ENCODE measurements around the gene PAQR7.
"Not testable (repeated sequence)": the region's sequence is repeated elsewhere in the genome, so short reads cannot be mapped to it uniquely, and the experiment has no call there.

The PAQR7 gene

DNA sequence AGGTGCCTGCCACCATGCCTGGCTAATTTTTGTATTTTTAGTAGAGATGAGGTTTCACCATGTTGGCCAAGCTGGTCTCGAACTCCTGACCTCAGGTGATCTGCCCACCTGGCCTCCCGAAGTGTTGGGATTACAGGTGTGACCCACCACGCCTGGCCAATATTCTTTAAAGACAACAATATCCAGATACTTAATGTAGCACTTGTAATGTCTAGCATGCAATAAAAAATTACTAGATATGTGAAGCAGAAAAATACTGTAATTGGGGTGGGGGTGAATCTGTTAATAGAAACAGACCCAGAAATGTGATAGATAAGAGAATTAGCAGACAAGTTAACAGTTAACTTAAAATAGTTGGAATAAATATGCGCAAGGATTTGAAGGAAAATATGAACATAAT lies 35.7 kb downstream of the PAQR7 start:
- DNase-seq, result not testable (repeated sequence)

DNA sequence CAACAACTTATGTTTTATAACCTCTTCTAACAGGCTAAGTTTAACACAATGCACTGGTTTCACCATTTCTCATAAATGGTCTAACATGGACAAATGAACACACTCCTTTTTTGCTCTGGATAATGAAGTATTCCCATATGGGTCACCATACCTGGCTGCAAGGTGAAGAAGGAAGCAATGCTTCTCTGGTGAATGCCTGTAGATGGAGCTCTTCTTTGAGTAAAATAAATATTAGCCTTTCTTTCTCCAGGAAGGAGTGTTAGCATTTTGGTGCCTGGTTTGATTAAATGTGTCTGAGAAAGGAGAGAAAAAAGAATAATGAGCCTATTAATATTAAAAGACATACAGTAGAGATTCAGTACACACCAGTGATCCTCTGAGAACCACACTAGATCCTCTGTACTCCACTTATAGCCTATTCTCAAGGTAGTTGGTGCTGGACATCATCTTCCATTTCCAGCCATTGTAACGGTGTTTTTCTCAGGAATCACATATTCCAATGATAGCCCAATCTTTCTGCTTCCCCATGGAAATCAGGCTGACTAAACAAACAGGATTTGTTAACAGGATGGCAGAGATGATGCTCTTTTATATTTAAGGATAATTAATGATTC lies 38.1 kb downstream of the PAQR7 start:
- DNase-seq, result no peak

DNA sequence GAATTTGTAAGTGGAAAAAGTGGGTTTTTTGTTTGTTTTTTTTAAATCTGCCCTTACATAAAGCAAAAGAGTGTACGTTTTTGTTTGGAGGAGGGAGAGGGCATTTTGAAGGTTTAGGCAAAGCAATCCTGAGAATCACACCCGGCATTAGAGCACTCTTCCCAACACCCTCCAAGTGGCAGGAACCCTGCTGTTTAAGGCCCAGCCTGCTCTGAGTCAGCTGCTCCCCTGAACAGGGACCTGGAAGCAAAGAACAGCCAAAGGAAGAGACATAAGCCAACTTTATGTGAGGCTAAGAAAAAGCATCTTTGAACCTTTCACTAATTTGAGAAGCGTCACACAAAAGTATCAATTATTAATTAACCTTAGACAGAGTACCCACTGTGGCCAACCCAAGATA lies 38.8 kb downstream of the PAQR7 start:
- DNase-seq, result no peak

DNA sequence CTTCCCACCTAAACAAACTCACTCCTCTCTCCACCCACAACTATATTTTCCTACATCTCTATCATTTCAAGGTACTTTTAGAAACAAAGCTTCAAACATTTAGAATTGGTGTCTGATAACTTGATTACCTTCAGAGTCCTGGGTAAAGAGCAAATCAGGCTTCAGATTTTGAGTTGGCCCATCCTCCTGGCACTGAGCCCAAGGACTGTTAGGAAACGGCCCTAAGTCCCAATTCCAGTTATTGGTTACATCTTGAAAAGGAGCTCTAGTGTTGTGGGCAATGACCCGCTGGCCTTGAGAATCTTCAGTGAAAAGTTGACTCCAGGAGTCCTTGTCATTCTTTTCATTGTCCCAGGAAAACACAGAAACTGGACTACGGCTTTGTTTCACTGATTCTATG lies 40.6 kb downstream of the PAQR7 start:
- no peak for DNase-seq

DNA sequence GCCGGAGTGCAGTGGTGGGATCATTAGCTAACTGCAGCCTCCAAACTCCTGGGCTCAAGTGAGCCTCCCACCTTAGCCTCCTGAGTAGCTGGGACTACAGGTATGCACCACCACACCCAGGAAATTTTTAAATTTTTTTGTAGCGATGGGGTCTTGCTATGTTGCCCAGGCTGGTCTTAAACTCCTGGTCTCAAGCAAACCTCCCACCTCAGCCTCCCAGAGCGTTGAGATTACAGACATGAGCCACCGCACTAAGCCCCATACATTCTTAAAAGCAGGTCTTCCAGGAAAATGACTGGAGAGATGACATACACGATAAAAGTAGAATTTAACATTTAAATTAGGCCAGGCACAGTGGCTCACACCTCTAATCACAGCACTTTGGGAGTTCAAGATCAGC lies 42.4 kb downstream of the PAQR7 start:
- DNase-seq, result no peak

DNA sequence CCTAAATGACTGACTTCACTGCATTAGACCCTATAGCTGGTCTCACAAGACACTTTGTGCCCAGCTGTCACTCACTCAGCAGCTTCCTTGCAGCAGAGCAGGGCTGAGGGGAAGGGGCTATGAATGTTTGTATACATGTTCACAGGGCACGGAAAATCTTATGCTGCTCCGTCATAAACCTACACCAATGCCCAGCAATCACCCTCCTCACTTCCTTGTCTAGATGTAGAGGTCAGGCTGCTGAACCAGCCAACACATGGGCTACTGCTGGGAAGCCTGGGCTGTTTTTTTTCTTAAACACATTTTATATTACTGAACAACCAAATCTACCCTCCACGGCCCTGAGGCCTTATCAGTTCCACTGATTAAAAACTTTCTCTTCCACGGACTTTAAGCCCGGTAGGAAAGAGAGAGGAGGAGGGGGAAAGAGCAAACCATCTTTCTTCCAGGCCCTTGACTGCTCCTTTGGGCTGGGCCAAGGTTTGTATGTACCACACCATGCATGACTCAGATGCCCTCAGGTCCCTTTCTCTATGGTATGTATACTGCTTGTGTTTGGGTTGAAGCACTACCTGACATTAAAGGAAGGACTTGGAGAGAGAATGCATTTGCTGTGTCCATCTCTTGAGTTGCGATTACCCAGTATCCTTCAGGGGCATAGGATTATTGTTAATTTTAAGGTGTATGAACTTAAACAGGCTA lies 43.0 kb downstream of the PAQR7 start:
- no peak for DNase-seq

DNA sequence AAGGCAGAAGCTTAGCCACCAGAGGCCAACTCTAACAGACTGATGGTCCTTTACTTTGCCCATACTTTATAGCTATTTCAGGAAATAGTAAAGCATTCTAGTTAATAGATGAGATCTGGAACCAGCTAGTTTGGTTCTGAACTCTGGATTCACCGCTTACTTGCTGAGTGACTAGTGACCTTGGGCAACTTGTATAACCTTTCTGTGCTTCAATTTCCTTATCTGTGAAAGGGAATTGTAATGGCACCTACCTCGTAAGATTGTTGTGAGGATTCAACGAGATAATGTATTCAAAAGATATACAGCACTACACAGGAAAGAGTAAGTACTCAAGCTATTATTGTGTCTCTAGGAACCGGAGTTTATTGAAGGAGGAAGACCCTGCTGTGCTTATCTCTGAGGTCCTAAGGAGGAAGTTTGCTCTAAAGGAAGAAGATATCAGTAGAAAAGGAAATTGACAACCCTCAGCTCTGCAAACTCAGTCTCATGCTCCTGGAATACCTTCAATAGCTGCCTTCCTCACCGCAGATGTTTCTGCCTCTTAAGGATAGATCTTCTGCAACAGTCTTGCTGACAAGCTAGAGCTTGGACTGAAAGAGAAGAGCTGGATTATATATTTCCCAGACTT lies 43.8 kb downstream of the PAQR7 start:
- no peak for DNase-seq

DNA sequence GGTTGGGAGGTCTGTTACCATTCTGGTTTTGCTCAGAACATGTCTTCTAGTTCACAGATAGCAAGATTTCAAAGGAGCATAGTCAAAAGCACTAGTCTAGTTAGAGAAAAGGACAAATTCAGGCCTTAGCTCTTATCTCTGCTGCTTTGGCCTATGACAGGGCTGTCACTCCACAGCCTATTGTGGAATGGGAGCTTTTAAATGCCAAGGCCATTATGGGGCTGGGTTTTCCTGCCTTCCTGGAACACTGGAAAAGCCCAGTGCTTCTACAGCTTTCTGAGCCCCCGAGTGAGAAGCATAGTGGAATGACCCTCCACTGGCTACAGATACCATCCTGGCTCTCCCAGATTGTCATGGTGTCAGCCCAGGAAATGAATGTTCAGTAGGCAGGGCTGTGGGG lies 46.5 kb downstream of the PAQR7 start:
- no peak for DNase-seq

DNA sequence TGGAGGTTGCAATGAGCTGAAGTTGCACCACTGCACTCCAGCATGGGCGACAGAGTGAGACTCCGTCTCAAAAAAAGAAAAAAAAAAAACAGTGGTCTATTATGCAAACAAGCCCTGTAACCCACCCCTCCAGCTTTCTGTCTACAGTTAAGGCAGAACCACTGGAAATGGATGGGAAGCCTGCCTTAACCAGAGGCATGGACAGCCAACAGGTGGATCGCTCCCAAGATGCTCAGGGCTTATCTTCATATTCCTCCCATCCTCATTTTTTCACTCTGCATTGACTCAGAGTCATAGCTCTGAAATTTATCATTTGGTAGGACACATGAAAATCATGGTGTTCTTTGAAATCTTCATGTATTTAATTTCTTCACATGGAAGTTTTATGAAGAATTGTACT lies 47.0 kb downstream of the PAQR7 start:
- no peak for DNase-seq

DNA sequence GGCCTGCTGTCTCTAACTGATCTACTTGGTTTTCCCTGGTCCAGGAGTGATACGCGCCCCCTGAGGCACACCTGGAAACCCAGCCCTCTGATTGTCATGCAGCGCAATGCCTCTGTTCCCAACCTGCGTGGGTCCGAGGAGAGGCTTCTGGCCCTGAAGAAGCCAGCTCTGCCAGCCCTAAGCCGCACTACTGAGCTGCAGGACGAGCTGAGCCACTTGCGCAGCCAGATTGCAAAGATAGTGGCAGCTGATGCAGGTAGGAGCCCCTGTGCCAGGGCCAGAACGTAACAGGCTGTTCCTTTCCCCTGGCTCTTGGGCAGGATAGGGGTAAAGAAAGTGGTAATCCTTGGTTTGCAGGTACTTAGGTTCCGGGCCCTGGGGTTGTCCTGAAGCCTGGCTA lies 48.9 kb downstream of the PAQR7 start:
- no peak for DNase-seq

DNA sequence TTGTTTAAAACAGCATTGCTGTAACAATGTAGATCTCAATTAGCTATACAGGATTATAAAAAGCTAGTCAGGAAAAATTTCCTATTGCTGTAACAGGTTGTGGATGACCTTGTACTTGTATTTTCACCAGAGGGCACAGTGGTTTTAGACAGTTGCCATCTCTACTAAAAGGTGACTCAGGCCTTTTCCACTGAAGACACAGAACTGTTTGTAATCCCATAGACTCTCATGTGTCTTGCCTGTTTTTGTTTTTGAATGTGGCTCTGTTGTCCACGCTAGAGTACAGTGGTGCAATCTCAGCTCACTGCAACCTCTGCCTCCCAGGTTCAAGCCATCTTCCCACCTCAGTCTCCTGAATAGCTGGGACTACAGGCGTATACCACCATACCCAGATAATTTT lies 49.9 kb downstream of the PAQR7 start:
- DNase-seq, result no peak

DNA sequence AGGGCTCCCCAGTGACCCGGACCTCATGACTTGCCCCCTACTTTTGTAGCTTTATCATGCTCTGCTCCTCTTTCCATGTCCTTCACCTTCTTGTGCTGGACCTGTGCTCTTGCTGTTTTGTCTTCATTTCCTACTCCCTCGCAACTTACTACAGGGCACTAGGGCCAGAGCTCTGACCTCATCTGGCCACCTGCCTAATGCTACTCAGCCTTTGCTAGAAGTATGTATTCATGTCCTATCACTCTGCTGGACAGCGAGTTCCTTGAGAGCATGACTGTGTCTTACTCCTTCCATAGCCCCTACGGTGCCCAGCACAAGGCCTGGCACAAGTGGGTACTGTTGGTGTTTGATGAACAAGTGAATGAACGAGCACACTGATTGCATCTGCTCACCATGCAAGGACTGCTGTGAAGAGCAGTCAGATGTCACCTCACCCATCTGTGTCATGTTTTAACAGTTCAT lies 53.8 kb downstream of the PAQR7 start:
- no peak for DNase-seq

DNA sequence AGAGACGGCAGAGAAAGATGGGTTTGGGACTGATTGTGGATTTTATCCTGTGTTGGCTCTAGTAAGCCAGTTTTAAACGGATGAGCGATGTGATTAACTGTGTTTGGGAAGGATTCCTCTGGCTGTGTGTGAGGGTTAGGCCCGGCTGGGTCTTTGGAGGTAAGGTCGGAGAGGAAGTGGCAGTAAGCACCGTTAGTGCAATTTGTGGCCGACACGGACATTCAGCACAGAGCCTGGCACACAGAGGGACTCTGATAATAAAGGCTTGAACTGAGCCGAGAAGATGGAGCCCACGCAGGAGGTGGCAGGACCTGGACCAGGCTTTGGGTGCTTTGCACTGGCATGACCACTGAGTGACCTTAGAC lies 54.4 kb downstream of the PAQR7 start:
- no peak for DNase-seq

DNA sequence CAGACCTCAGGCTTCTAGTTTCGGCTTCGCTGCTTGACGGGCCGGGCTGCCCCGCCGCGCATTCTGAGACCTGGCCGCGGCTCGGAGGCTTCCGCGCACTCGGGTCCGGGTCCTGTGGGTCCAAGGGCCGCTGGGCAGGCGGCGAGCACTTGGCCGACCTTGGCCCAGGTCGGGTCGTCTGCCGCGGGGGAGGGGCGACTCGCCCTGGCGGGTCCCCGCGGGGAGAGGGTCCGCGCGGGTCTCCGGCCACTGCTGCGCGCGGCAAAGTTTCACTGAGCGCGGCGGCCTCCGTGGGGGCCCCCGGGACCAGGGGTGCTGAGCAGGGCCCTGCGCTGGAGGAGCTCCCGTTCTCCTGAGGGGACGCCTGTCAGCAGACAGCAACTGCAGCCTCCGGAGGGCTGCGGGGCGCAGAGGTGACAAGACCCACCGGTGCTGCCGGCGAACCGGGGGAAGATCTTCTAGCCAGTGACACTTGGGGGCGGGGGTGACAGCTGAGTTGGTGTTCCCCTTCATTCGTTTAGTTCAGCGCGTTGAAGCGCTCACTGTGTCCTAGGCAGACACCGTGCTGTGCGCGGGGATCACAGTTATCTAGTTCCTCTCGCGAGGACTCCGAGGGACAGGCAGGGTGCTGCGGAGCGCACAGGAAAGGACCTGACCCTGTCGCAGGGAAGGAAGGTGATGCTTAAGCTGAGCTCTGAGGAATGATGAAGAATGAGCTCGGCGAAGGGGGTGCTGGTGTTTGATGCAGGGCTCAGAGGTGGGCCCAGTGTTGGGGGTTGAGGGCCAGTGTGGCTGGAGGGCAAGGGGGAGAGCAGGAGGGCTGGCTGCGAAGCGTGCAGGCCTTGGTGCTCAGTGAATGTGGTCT lies 55.0 kb downstream of the PAQR7 start:
- peak in 1 of 2 experiments; percentile 58 for DNase-seq

DNA sequence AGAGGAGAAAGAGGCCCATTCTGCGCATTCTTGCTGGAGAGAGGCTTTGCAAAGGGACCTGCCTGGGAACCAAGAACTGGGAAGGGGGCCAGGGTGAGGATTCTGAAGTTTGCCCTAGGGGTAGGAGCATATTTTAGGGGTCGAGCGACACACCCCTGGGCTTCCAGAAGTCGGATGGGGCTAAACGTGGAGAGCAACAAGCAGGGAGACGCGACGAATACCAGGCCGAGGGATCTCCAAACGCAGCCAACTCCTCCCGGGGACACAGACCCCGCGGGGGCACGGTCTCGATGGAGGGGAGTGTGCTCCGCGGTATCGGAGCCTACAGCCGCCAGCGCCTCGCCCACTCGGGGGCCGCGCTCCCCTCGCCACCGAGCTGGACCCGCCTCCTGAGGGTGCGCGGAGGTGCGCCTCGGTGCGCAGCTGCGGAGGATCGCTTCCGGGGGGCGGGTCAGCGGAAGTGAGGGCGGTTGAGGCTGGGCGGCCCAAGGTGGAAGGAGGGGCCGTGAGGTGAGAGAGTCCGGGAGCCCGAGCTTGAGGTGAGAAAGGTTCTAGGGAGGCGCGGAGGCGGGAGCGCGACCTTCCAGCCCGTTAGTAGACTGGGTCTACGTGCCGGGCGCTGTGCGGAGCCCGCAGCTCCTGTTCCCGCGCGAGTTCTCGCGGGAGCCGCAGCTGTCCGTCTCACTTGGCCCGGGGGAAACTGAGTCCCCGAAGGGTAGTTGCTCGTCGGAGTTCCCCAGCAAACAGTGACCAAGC lies 55.8 kb downstream of the PAQR7 start, which contains the start of gene MTFR1L:
TSS of gene MTFR1L (plus strand) at position 464 of the 756 bp plus-strand sequence. CDS start 3,151 bp downstream, outside the sequence.
- DNase-seq, result peak; percentile 35 to 81

DNA sequence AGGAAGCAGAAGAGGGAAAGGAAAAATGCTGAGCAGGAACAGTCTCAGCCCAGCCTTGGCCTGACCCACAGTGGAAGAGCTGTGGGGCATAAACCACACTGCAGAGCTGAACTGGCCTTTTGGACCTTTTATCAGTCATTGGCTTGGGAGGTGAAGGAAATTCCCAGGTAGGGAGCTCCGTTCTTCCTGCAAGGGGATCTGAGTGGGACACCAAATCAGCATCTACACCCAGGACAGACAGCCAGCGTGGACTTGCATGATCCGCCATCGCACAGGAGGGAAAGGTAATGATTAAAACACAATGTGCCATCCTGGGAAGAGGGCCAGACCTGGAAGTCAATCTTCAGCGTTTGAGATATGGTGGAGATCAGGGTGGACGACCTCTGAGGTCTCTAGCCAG lies 56.9 kb downstream of the PAQR7 start:
- DNase-seq, result no peak

DNA sequence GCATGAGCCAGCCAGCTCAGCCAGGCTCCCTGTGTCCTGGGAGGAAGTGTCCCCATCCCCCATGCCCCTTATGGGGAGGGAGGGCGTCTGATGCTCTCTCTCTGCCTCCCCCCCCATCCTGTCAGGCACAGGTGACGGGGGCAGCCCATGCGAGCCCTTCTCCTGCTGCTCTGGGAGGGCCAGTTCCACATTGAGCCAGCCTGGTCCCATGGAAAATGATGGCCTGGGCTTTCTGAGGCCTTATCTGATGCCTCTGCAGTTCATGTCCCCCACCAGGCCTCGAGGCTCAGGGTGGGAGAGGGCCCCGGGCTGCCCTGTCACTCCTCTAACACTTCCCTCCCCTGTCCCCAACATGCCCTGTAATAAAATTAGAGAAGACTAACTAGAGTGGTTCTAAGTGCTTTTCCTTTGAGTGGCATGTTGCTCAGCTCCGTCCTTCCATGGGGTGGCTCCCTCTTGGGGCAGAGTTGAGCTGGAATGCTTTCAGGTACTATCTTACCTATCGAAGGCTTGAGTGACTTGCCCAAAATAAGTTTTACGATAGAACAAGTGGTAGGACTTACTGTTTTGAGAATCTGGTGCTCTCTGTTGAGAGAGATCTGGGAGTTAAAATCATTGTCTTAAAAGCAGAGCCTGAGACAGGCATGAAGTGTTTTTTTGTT lies 57.5 kb downstream of the PAQR7 start:
- no peak for DNase-seq

DNA sequence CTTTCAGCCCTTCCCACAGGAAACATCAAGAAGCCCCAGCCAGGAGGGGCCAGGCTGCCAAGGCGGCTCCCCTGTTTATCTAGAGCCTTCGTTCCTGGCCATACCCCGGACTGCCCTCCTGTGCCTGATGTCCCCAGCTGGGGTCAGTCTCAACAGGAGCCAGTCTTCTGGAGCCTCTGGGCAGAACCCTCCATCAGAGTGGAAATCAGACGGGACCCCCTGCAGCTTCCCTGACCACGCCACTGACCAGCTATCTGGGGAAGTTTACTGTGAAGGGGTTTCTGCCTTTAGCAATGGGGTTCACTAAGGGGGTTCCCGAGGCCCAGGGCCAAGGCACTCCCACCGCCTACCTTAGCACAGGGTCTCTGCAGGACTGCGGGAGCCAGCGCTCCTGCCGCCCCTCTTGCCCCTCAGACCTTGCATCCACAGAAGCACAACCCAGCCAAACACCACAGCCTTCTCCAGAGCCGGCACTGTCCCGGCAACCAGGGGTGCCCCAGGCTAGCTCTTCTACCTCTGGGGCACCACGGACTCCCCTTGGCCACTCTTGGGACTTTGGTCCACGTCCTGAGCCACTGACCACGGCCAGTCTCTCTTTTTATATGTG lies 59.3 kb downstream of the PAQR7 start:
- no peak for DNase-seq

DNA sequence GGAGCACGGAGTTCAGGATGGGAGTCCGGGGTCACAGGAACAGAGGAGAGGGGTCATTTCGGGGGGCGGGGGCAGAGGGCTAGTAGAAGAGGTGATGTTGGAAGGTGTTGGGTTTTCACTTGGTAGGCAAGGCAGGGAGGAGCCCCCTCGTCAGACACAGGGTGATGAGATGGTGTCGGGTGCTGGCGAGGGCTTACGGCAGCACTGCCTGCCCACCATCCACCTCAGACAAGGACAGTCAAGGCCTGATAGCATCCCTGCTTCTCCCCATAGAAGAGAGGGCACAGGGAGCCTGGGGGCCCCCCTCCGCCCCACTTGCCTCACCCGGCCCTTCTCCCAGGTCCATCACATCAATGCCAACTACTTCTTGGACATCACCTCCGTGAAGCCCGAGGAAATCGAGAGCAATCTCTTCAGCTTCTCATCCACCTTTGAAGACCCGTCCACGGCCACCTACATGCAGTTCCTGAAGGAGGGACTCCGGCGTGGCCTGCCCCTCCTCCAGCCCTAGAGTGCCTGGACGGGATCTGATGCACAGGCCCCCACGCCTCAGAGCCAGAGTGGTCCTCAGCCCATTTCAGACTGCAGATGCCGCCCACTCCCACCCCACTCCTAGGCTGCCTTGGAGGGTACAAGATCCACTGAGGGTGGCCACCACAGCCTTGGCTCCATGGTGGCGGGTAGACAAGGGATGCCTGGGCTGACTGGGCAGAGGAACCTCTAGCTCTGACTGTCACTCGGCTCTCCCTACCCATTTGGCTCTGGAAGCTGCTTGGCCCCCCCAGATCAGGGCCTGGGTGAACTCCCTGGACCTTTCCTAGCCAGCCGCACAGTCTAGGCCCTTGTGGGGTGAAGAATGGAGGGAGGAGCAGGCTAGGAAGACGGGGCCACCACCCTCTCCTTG lies 60.0 kb downstream of the PAQR7 start:
- no peak for DNase-seq

DNA sequence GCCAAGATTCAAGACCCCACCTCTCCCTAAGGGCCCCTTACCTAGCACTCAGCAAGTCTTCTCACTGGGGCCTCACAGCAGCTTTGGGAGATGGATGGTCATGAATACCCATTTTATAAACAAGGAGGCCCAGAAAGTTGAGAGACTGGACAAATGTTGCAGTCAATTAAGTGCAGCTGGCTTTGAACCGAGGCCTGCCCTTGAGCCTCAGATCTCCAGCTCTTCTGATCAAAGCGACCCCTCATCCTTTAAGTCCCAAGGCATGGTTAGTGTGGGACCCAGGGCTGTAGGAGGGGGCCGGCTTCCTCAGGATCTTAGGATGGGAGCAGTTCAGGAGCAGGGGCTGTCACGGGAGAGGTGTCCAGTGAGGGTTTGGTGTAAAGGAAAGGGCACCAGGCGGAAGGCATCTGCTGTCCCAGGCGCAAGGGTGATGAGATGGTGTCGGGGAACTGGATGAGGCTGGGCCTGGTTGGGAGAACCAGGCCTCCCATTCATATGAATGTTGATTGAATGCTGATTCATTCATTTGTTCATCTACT lies 60.9 kb downstream of the PAQR7 start:
- no peak for DNase-seq

All from NCI-H446 (cell line).